ENCODE measurements around the gene CDKL5. TPM values are rescaled to one million over a fixed set of nuclear protein-coding genes. Genes with fewer than 3 reads are reported as not detected.

CDKL5 gene
- total RNA-seq, 3 donors from 2014 or later: 0.83 to 1.4 (median 1.1) TPM

- no peak overlapping the region for H3K4me3 Mint-ChIP-seq
- ATAC-seq (no peak), DNase-seq (no peak)
- no peaks in the 10 kb centered on the region for H3K27me3 Mint-ChIP-seq (ENCODE audit: low read depth)
- H3K4me1 Mint-ChIP-seq (ENCODE audit: low read depth): no peaks in the 10 kb centered on the region
- H3K36me3 Mint-ChIP-seq (ENCODE audit: insufficient read depth): no peaks in the 10 kb centered on the region
- H3K9me3 Mint-ChIP-seq: no peaks in the 10 kb centered on the region
Observed at GRCh38 chrX:18491587-18492340, 66.4 kb downstream of the CDKL5 start.

- ATAC-seq (no peak), DNase-seq (no peak)
- Mint-ChIP-seq H3K9me3 (no peaks in the 10 kb centered on the region), H3K27me3 (ENCODE audit: low read depth) (no peaks in the 10 kb centered on the region), H3K4me3 (no peak overlapping the region), H3K36me3 (ENCODE audit: insufficient read depth) (peaks cover 5% of the 10 kb centered on the region), H3K4me1 (ENCODE audit: low read depth) (peaks cover 11% of the 10 kb centered on the region)
Observed at GRCh38 chrX:18534949-18535348, 109.5 kb downstream of the CDKL5 start.

- Mint-ChIP-seq H3K4me3 (no peak overlapping the region), H3K36me3 (ENCODE audit: insufficient read depth) (peaks cover 5% of the 10 kb centered on the region), H3K4me1 (ENCODE audit: low read depth) (peaks cover 11% of the 10 kb centered on the region), H3K9me3 (no peaks in the 10 kb centered on the region), H3K27me3 (ENCODE audit: low read depth) (no peaks in the 10 kb centered on the region)
- DNase-seq (no peak), ATAC-seq (no peak)
Observed at GRCh38 chrX:18537068-18537467, 111.7 kb downstream of the CDKL5 start.

GRCh38 chrX:18537524-18537923, 112.1 kb downstream of the CDKL5 start:
- H3K9me3 Mint-ChIP-seq: no peaks in the 10 kb centered on the region
- H3K36me3 Mint-ChIP-seq (ENCODE audit: insufficient read depth): peaks cover 5% of the 10 kb centered on the region
- ATAC-seq (no peak), DNase-seq (no peak)
- H3K27me3 Mint-ChIP-seq (ENCODE audit: low read depth): no peaks in the 10 kb centered on the region
- peaks cover 11% of the 10 kb centered on the region for H3K4me1 Mint-ChIP-seq (ENCODE audit: low read depth)
- no peak overlapping the region for H3K4me3 Mint-ChIP-seq

GRCh38 chrX:18542131-18542530, 116.7 kb downstream of the CDKL5 start:
- ATAC-seq (no peak), DNase-seq (no peak)
- Mint-ChIP-seq H3K4me1 (ENCODE audit: low read depth) (peaks cover 6% of the 10 kb centered on the region), H3K4me3 (no peak overlapping the region), H3K27me3 (ENCODE audit: low read depth) (no peaks in the 10 kb centered on the region), H3K36me3 (ENCODE audit: insufficient read depth) (peaks cover 3% of the 10 kb centered on the region), H3K9me3 (no peaks in the 10 kb centered on the region)

GRCh38 chrX:18542905-18543304, 117.5 kb downstream of the CDKL5 start:
- Mint-ChIP-seq H3K4me1 (ENCODE audit: low read depth) (no peaks in the 10 kb centered on the region), H3K36me3 (ENCODE audit: insufficient read depth) (peaks cover 3% of the 10 kb centered on the region), H3K4me3 (no peak overlapping the region), H3K27me3 (ENCODE audit: low read depth) (no peaks in the 10 kb centered on the region), H3K9me3 (no peaks in the 10 kb centered on the region)
- ATAC-seq: no peak
- DNase-seq: no peak

GRCh38 chrX:18543738-18544137, 118.3 kb downstream of the CDKL5 start:
- ATAC-seq: no peak
- no peak for DNase-seq
- Mint-ChIP-seq H3K27me3 (ENCODE audit: low read depth) (no peaks in the 10 kb centered on the region), H3K4me3 (no peak overlapping the region), H3K9me3 (no peaks in the 10 kb centered on the region), H3K4me1 (ENCODE audit: low read depth) (no peaks in the 10 kb centered on the region), H3K36me3 (ENCODE audit: insufficient read depth) (no peaks in the 10 kb centered on the region)

- Mint-ChIP-seq H3K9me3 (no peaks in the 10 kb centered on the region), H3K27me3 (ENCODE audit: low read depth) (no peaks in the 10 kb centered on the region), H3K4me3 (no peak overlapping the region), H3K4me1 (ENCODE audit: low read depth) (no peaks in the 10 kb centered on the region), H3K36me3 (ENCODE audit: insufficient read depth) (no peaks in the 10 kb centered on the region)
- no peak for ATAC-seq
- no peak for DNase-seq
Observed at GRCh38 chrX:18545771-18546170, 120.4 kb downstream of the CDKL5 start.

GRCh38 chrX:18548996-18549395, 123.6 kb downstream of the CDKL5 start:
- H3K4me3 Mint-ChIP-seq: no peak overlapping the region
- H3K4me1 Mint-ChIP-seq (ENCODE audit: low read depth): no peaks in the 10 kb centered on the region
- ATAC-seq (no peak), DNase-seq (no peak)
- no peaks in the 10 kb centered on the region for H3K27me3 Mint-ChIP-seq (ENCODE audit: low read depth)
- no peaks in the 10 kb centered on the region for H3K9me3 Mint-ChIP-seq
- H3K36me3 Mint-ChIP-seq (ENCODE audit: insufficient read depth): no peaks in the 10 kb centered on the region

GRCh38 chrX:18549643-18550042, 124.2 kb downstream of the CDKL5 start:
- no peaks in the 10 kb centered on the region for H3K4me1 Mint-ChIP-seq (ENCODE audit: low read depth)
- no peak overlapping the region for H3K4me3 Mint-ChIP-seq
- H3K36me3 Mint-ChIP-seq (ENCODE audit: insufficient read depth): no peaks in the 10 kb centered on the region
- DNase-seq (no peak), ATAC-seq (no peak)
- no peaks in the 10 kb centered on the region for H3K27me3 Mint-ChIP-seq (ENCODE audit: low read depth)
- no peaks in the 10 kb centered on the region for H3K9me3 Mint-ChIP-seq

- Mint-ChIP-seq H3K36me3 (ENCODE audit: insufficient read depth) (no peaks in the 10 kb centered on the region), H3K4me1 (ENCODE audit: low read depth) (no peaks in the 10 kb centered on the region), H3K9me3 (no peaks in the 10 kb centered on the region), H3K4me3 (no peak overlapping the region), H3K27me3 (ENCODE audit: low read depth) (no peaks in the 10 kb centered on the region)
- ATAC-seq (no peak), DNase-seq (no peak)
Observed at GRCh38 chrX:18557879-18558278, 132.5 kb downstream of the CDKL5 start.

- Mint-ChIP-seq H3K27me3 (ENCODE audit: low read depth) (no peaks in the 10 kb centered on the region), H3K4me1 (ENCODE audit: low read depth) (no peaks in the 10 kb centered on the region), H3K36me3 (ENCODE audit: insufficient read depth) (no peaks in the 10 kb centered on the region), H3K4me3 (no peak overlapping the region), H3K9me3 (no peaks in the 10 kb centered on the region)
- DNase-seq (no peak), ATAC-seq (no peak)
Observed at GRCh38 chrX:18558799-18559198, 133.4 kb downstream of the CDKL5 start.

- ATAC-seq (no peak), DNase-seq (no peak)
- Mint-ChIP-seq H3K36me3 (ENCODE audit: insufficient read depth) (peaks cover 4% of the 10 kb centered on the region), H3K9me3 (no peaks in the 10 kb centered on the region), H3K27me3 (ENCODE audit: low read depth) (no peaks in the 10 kb centered on the region), H3K4me3 (no peak overlapping the region), H3K4me1 (ENCODE audit: low read depth) (no peaks in the 10 kb centered on the region)
Observed at GRCh38 chrX:18561020-18561419, 135.6 kb downstream of the CDKL5 start.

- H3K36me3 Mint-ChIP-seq (ENCODE audit: insufficient read depth): peaks cover 8% of the 10 kb centered on the region
- no peaks in the 10 kb centered on the region for H3K4me1 Mint-ChIP-seq (ENCODE audit: low read depth)
- DNase-seq (no peak), ATAC-seq (no peak)
- H3K4me3 Mint-ChIP-seq: no peak overlapping the region
- no peaks in the 10 kb centered on the region for H3K27me3 Mint-ChIP-seq (ENCODE audit: low read depth)
- H3K9me3 Mint-ChIP-seq: no peaks in the 10 kb centered on the region
Observed at GRCh38 chrX:18565727-18566126, 140.3 kb downstream of the CDKL5 start.

GRCh38 chrX:18566748-18567147, 141.3 kb downstream of the CDKL5 start:
- H3K27me3 Mint-ChIP-seq (ENCODE audit: low read depth): no peaks in the 10 kb centered on the region
- DNase-seq: no peak
- H3K4me3 Mint-ChIP-seq: no peak overlapping the region
- no peaks in the 10 kb centered on the region for H3K4me1 Mint-ChIP-seq (ENCODE audit: low read depth)
- H3K36me3 Mint-ChIP-seq (ENCODE audit: insufficient read depth): peaks cover 8% of the 10 kb centered on the region
- no peak for ATAC-seq
- no peaks in the 10 kb centered on the region for H3K9me3 Mint-ChIP-seq
